Fibroblast of villous mesenchyme (primary cell): Measurements from ENCODE around the gene TCF21. TPM values are rescaled to one million over a fixed set of nuclear protein-coding genes. Genes with fewer than 3 reads are reported as not detected.

ENCODE experiments used
- DNase-seq: peaks from one replicate; pipeline ENCODE4 v3.0.0-alpha.2; 2010; ENCODE audit warnings: low read depth
- H3K4me3 ChIP-seq: 2 replicates; pipeline ENCODE4 v1.5.1; 2011; ENCODE audit warnings: low read depth, mild to moderate bottlenecking, low read length
- CTCF ChIP-seq: IDR thresholded peaks from 2 replicates; pipeline ENCODE4 v1.5.1; 2012; ENCODE audit warnings: low read depth, mild to moderate bottlenecking, low read length; ENCODE audit not compliant: insufficient read depth
- total RNA-seq: library from RNA; depleted of rRNA; stranded (reverse); fragments of >200 nt; gene quantifications from 2 replicates; pipeline ENCODE4 v1.2.3, GENCODE V29; 2012

Gene TCF21
- under 0.01 and 1.3 TPM in 2 replicates for total RNA-seq

- DNase-seq: peak; percentile 73
- peak within 1 kb of the TSS; percentile 79 for H3K4me3 ChIP-seq
- TF ChIP-seq CTCF: no peak
Measured at GRCh38 chr6:133888929-133889556, at the start of gene TCF21. Gene TCF21, plus strand, starts transcription at chr6:133889113. Its CDS starts 285 bp downstream, at chr6:133889398.

- DNase-seq: no peak
- H3K4me3 ChIP-seq: no peak overlapping the region
- no peak for TF ChIP-seq CTCF
Measured at GRCh38 chr6:133841176-133841575, 47.7 kb upstream of the TCF21 start.

DNA sequence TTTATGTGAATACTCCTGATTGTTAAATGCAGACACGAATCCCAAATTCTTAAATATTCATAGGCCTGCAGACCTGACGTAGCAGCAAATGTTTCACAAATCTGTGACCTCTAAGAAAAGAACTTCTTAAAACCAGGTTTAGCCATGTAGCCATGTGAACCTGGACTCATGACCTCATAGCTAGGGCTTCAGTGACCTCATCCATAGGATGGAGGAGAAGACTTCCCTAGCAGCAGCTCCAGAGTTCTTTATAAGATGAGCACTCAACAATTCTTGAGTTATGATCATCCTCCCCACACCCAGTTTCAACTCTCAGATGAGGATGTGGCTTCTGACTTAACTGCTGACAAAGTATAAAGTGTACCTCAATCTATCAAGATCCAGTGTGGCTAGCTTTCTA lies 45.8 kb upstream of the TCF21 start:
- TF ChIP-seq CTCF: no peak
- no peak overlapping the region for H3K4me3 ChIP-seq
- no peak for DNase-seq

- H3K4me3 ChIP-seq: no peak overlapping the region
- DNase-seq: no peak
- no peak for TF ChIP-seq CTCF
Measured at GRCh38 chr6:133844709-133845108, 44.2 kb upstream of the TCF21 start.

DNA sequence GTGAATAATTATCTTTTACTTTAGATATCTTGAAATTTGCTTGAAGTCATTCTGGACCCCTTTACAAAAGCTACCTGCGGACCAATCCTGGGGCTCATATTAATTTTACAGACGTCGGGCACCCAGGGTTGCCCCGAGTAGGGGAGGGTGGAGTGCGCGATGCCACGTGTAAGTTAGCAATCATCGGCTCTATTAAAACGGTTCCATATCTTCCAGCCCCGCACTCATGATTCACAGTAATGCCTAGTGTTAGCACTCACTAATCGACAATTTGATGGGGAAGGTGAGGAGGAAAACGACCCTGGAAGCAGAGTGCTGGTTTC lies 34.9 kb upstream of the TCF21 start:
- no peak overlapping the region for H3K4me3 ChIP-seq
- no peak for TF ChIP-seq CTCF
- DNase-seq: no peak

DNA sequence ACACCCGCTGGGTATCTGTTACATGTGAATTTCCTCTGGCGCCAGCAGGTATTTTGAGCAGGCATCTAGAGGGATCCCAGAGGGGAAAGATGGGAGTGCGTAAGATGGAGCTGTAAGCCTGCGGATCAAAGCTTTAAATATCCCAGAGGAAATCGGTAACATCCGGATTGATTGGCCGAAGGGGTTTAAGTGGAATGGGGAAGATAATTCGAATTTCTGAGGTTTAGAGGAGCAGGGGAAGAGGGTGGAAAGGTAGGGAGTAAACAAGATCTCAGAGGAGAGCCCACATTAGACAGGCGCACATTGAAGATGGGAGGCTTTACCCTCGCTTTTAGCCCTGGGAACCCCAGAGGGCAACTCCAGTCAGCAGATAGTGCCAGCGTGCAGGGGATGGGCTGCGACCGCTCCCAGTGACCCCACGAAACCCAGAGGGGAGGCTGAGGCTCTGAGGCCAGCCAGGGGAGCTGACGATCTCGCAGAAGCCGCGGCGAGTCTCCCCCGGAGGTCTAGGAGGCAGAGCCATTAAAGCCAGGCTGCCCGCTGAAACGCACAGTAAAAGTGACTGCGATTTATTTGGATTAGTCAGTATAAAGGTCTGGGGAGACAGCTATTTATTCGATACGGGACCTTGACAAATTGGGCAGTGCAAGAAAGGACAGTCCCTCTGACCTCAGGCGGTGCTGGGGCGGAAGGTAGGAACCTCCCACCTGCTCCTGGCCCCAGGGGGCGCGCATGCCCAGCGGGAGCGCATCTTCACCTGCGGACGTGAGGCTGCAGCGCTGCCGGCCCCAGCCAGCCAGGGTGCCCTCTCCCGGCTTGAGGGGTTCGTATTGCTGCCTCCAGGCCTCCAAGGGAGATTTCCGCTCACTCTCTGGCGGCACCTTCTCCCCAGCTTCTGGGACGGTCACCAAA lies 34.3 kb upstream of the TCF21 start:
- no peak for DNase-seq
- peak overlapping the region; percentile 29 for H3K4me3 ChIP-seq
- TF ChIP-seq CTCF: peak; percentile 21
